ENCODE results near the gene ANTXR1. TPM values are rescaled to one million over a fixed set of nuclear protein-coding genes. Genes with fewer than 3 reads are reported as not detected.

The ANTXR1 gene
- total RNA-seq, 1 experiment from 2014 or later: 25.7 TPM

DNA sequence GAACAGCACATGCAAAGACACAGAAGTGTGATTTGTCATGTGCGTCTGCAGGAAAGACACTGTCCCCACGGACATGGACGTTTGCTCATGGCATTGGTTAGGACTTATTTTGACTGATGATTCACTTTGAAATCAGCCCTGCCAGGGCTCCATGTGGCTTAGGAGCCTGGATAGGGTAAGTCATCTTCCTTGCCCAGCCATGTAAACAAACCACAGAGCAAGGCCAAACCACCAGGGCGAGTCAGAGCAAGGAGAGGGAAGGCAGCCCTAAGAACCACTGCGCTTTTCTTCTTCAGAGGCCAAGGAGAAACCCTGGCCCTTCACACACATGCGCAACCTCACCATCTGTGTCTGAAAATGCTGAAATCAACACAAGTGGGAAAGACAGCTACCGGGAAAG, 285.3 kb downstream of the ANTXR1 start:
- no peak overlapping the region for H3K4me3 ChIP-seq (replicated peaks in 1 of 2; ENCODE audit: low read depth in 1 of 2, low read length in 2 of 2)
- H4K20me1 ChIP-seq (ENCODE audit: insufficient read depth): no peaks in the 10 kb centered on the region
- H3K9me3 ChIP-seq (ENCODE audit: control insufficient read depth in 1 of 2, insufficient read depth in 1 of 2, low read depth in 1 of 2, low read length in 2 of 2): no peaks in the 10 kb centered on the region
- H3K9me2 ChIP-seq (ENCODE audit: insufficient read depth): no peaks in the 10 kb centered on the region
- peak; percentile 73 for ATAC-seq
- H2AFZ ChIP-seq (ENCODE audit: low read depth, low read length, poor library complexity, severe bottlenecking): no peak overlapping the region
- peaks cover 3 to 5% of the 10 kb centered on the region in 2 experiments; a peak in 2 of 4 replicates for H3K4me1 ChIP-seq (ENCODE audit: control insufficient read depth in 1 of 2, insufficient read depth in 2 of 2, low read length in 2 of 2)
- POLR2A ChIA-PET: no interaction called here
- H3K9ac ChIP-seq (ENCODE audit: low read length): no peak overlapping the region
- RAD21 ChIA-PET (ENCODE audit: low non-redundant PET in 1 of 2, low total read pairs in 2 of 2, uncharacterized antibody in 2 of 2, unreplicated experiment in 2 of 2): no interaction called here
- H3K36me3 ChIP-seq (ENCODE audit: control insufficient read depth in 1 of 2, insufficient read depth in 2 of 2, low read length in 2 of 2): no peaks in the 10 kb centered on the region
- H3K79me2 ChIP-seq (ENCODE audit: insufficient read depth, low read length): no peaks in the 10 kb centered on the region
- TF ChIP-seq, protein P1, sequence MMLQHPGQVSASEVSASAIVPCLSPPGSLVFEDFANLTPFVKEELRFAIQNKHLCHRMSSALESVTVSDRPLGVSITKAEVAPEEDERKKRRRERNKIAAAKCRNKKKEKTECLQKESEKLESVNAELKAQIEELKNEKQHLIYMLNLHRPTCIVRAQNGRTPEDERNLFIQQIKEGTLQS (IDR thresholded peaks at IDR 0.05): no peak
- TF ChIP-seq POLR2A (IDR thresholded peaks at IDR 0.05; ENCODE audit: borderline replicate concordance, extremely low read depth, insufficient read depth, insufficient read length) (no peak), SP1 (IDR thresholded peaks at IDR 0.05; ENCODE audit: low read depth) (no peak), CEBPB (IDR thresholded peaks at IDR 0.05; ENCODE audit: low read depth) (no peak), JUND (IDR thresholded peaks at IDR 0.05) (no peak), FOSL1 (IDR thresholded peaks at IDR 0.05; ENCODE audit: low read depth) (no peak), TCF7L2 (IDR thresholded peaks at IDR 0.05; ENCODE audit: borderline replicate concordance, extremely low read depth, insufficient read depth, insufficient read length) (no peak), ZNF274 (IDR thresholded peaks at IDR 0.05; ENCODE audit: low read depth, low read length) (no peak), EZH2 (IDR thresholded peaks at IDR 0.05) (no peak), RAD21 (IDR thresholded peaks at IDR 0.05; ENCODE audit: low read depth) (no peak), EGR1 (IDR thresholded peaks at IDR 0.05; ENCODE audit: low read depth) (no peak), POLR2AphosphoS5 (IDR thresholded peaks at IDR 0.05; ENCODE audit: low read depth, low read length) (no peak)
- TF ChIP-seq, protein P2, sequence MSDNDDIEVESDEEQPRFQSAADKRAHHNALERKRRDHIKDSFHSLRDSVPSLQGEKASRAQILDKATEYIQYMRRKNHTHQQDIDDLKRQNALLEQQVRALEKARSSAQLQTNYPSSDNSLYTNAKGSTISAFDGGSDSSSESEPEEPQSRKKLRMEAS (IDR thresholded peaks at IDR 0.05): no peak
- TF ChIP-seq, protein P3, sequence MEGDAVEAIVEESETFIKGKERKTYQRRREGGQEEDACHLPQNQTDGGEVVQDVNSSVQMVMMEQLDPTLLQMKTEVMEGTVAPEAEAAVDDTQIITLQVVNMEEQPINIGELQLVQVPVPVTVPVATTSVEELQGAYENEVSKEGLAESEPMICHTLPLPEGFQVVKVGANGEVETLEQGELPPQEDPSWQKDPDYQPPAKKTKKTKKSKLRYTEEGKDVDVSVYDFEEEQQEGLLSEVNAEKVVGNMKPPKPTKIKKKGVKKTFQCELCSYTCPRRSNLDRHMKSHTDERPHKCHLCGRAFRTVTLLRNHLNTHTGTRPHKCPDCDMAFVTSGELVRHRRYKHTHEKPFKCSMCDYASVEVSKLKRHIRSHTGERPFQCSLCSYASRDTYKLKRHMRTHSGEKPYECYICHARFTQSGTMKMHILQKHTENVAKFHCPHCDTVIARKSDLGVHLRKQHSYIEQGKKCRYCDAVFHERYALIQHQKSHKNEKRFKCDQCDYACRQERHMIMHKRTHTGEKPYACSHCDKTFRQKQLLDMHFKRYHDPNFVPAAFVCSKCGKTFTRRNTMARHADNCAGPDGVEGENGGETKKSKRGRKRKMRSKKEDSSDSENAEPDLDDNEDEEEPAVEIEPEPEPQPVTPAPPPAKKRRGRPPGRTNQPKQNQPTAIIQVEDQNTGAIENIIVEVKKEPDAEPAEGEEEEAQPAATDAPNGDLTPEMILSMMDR (IDR thresholded peaks at IDR 0.05 in 2 of 3, conservative IDR thresholded peaks at IDR 0.05 in 1 of 3; ENCODE audit: borderline replicate concordance in 1 of 3, insufficient read depth in 1 of 3, low read depth in 2 of 3, low read length in 2 of 3): no peak
- TF ChIP-seq, protein P4, sequence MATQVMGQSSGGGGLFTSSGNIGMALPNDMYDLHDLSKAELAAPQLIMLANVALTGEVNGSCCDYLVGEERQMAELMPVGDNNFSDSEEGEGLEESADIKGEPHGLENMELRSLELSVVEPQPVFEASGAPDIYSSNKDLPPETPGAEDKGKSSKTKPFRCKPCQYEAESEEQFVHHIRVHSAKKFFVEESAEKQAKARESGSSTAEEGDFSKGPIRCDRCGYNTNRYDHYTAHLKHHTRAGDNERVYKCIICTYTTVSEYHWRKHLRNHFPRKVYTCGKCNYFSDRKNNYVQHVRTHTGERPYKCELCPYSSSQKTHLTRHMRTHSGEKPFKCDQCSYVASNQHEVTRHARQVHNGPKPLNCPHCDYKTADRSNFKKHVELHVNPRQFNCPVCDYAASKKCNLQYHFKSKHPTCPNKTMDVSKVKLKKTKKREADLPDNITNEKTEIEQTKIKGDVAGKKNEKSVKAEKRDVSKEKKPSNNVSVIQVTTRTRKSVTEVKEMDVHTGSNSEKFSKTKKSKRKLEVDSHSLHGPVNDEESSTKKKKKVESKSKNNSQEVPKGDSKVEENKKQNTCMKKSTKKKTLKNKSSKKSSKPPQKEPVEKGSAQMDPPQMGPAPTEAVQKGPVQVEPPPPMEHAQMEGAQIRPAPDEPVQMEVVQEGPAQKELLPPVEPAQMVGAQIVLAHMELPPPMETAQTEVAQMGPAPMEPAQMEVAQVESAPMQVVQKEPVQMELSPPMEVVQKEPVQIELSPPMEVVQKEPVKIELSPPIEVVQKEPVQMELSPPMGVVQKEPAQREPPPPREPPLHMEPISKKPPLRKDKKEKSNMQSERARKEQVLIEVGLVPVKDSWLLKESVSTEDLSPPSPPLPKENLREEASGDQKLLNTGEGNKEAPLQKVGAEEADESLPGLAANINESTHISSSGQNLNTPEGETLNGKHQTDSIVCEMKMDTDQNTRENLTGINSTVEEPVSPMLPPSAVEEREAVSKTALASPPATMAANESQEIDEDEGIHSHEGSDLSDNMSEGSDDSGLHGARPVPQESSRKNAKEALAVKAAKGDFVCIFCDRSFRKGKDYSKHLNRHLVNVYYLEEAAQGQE (IDR thresholded peaks at IDR 0.05; ENCODE audit: low read depth): no peak
- TF ChIP-seq, protein P5, sequence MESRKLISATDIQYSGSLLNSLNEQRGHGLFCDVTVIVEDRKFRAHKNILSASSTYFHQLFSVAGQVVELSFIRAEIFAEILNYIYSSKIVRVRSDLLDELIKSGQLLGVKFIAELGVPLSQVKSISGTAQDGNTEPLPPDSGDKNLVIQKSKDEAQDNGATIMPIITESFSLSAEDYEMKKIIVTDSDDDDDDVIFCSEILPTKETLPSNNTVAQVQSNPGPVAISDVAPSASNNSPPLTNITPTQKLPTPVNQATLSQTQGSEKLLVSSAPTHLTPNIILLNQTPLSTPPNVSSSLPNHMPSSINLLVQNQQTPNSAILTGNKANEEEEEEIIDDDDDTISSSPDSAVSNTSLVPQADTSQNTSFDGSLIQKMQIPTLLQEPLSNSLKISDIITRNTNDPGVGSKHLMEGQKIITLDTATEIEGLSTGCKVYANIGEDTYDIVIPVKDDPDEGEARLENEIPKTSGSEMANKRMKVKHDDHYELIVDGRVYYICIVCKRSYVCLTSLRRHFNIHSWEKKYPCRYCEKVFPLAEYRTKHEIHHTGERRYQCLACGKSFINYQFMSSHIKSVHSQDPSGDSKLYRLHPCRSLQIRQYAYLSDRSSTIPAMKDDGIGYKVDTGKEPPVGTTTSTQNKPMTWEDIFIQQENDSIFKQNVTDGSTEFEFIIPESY (IDR thresholded peaks at IDR 0.05; ENCODE audit: extremely low read depth, insufficient replicate concordance, low read length): no peak
- DNase-seq (ENCODE audit: low read depth, low spot score): no peak
- no TSS peak for BruUV-seq (replicated peaks)
- H3K4me2 ChIP-seq (ENCODE audit: low read length): no peak overlapping the region
- CTCF ChIA-PET: no interaction called here
- H3K27ac ChIP-seq (ENCODE audit: low read depth, low read length): no peak overlapping the region
- no peaks in the 10 kb centered on the region for H3K27me3 ChIP-seq (ENCODE audit: insufficient read depth, low read length)
- intact Hi-C loops (cut with micrococcal nuclease): no loop called here

Data from HCT116 (cell line).